RKO (cell line): ENCODE data around the gene ITIH2.
A peak's percentile ranks its signal among the peaks of the same experiment; 100 is the strongest.
"Not testable (repeated sequence)": the region's sequence is repeated elsewhere in the genome, so short reads cannot be mapped to it uniquely, and the experiment has no call there.

Experiments used
- DNase-seq: peaks from one replicate; pipeline ENCODE4 v3.0.0-alpha.2; 2016; ENCODE audit warnings: low spot score

Gene ITIH2

DNA sequence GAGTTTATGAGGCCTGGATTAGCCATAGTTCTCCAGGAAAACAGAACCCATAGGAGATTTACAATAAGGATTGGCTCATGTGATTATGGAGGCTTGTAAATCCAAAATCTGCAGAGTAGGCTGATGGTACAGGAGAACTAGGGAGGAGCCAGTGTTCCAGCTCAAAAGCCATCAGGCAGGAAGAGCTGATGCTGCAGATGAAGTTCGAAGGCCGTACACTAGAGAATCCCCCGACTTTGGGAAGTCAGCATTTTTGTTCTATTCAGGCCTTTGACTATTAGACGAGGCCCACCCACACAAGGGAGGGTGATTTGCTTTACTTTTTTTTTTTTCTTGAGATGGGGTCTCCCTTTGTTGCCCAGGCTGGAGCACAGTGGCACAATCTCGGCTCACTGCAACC lies 47.1 kb downstream of the ITIH2 start:
- no peak for DNase-seq

GRCh38 chr10:7752251-7752650 lies 49.1 kb downstream of the ITIH2 start:
- DNase-seq = no peak

DNA sequence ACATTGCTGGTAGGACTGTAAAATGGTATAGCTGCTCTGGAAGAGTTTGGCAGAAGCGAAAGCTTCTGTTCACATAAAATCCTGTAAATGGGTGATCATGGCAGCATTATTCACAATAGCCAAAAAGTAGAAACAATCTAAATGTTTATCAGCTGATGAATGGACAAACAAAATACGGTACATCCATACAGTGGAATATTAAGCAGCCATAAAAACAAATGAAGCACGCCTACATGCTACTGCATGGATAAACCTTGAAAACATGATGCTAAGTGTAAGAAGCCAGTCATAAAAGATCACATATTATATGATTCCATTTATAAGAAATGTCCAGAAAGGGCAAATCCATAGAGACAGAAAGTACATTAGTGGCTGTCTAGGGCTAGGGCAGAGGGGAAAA lies 52.0 kb downstream of the ITIH2 start:
- DNase-seq = no peak

GRCh38 chr10:7756360-7756992 lies 53.4 kb downstream of the ITIH2 start:
- DNase-seq = peak; percentile 67

DNA sequence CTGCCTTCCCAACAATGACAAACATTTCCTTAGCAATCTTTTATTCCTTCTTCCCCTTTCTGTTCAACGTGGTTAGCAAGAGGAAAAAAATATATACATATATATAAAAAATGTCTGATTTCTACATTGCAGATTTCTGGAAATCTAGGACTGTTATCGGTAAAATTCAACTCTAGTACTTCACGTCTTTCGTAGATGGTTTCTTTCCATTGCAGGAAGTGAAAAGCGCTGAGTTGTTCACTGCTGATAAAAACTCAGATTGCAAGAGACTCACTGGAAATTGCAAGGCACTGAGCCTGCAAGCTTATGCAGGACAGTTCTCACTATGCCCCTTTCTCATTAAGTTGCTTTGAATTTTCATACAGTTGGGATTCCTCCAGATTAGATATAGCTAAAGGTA lies 60.8 kb downstream of the ITIH2 start:
- no peak for DNase-seq

DNA sequence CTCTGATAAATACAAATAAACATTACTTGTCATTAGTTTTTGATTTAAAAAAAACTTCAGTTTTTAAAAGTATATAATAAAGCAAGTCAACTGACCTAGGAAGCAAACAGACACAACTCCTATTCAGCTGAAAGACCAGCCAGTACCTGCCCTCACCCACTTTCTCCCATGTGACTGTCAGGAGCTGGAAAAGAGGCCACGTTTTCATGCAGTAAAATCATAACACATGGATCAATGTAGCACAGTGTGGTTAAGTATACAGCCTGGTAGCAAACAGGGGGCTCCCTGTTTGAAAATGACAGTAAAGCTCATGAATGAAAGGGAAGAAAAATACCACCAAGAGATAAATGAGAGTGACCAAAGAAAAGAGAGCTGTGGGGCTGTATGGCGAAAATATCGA lies 63.1 kb downstream of the ITIH2 start:
- no peak for DNase-seq

DNA sequence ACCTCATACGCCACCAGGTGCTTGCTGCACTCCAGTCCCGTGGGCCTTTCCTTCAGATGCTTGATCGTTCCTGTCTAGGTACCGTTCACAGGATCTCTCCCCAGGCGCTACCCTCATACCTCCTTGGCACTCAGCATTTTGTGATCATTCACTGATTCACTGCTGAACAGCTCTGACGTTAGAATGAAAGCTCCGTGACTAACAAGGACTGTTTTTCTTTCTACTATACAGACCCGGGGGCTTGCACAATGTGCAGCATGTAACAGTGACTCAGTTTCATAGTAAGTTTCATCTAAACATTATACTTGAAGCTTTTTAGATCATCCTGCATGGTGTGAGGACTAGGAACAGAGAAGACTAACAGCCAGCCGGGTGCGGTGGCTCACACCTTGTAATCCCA lies 64.1 kb downstream of the ITIH2 start:
- peak; percentile 25 for DNase-seq

GRCh38 chr10:7768417-7768816 lies 65.3 kb downstream of the ITIH2 start:
- DNase-seq = no peak

- no peak for DNase-seq
Measured at GRCh38 chr10:7773845-7774801, 71.0 kb downstream of the ITIH2 start.

GRCh38 chr10:7776777-7777176 lies 73.7 kb downstream of the ITIH2 start:
- no peak for DNase-seq

DNA sequence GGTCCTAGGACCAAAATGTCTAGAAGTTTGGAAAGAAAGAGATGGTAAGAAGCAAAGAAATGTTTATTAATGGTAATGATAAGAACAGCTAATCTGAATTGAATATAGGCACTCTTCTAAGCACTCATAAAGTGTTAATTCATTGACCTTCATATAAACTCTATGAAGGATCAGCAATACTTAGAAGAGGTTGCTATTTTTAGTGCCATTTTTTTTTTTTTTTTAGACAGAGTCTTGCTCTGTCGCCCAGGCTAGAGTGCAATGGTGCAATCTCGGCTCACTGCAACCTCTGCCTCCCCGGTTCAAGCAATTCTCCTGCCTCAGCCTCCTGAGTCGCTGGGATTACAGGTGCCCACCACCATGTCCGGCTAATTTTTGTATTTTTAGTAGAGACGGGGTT lies 79.1 kb downstream of the ITIH2 start:
- not testable (repeated sequence) for DNase-seq

DNA sequence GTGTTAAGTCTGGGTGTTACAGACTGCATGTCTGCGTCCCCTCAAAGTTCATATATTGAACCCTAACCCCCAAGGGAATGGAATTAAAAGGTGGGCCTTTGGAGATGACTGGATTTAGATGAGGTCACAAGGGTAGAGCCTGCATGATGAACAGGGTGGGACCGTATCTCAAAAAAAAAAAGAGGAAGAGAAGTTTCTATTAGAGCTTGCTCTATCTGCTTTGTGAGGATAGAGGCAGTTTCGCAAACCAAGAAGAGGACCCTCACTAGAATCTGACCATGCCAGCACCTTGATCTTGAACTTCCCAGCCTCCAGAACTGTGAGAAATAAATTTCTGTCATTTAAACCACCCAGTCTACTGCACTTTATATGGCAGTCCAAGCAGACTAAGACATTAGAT lies 83.3 kb downstream of the ITIH2 start:
- no peak for DNase-seq

GRCh38 chr10:7787150-7787856 lies 84.2 kb downstream of the ITIH2 start:
- DNase-seq = peak; percentile 76

DNA sequence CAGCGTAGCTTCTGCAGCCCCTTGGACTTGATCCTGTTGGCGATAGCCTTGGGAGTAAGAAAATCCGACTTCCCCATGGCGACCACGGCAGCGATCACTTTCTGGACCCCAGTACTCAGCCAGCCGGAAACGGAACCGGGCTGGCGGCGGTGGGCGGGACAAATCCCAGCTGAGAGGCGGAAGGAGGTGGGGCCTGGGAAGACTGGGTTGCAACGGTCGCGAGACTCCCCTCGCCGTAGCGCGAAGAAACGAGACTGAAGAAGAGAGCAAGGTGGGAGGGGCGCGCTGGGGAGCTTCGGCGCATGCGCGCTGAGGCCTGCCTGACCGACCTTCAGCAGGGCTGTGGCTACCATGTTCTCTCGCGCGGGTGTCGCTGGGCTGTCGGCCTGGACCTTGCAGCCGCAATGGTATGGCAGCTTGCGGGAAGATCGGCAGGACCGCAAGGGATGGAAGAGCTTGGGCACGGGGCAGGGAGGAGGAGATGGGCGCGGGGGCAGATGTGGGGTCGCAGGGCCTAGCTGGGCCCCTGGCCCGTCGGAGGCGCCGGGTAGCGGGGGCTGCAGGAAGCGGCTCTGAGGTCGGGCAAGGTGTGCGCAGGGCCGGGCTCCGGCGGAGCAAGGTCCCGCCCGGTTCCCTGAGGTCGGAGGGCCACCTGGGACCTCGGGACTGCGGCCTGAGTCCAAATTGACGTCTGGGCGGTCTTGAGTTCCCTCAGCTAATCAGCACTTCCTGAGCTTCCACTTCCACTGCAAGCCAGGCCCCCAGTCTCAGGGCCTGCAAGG lies 84.9 kb downstream of the ITIH2 start, which contains the start of the genes ATP5F1C and KIN:
Gene ATP5F1C (plus strand): TSS at position 321 of the 782 bp plus-strand sequence. CDS start 31 bp downstream, at position 352.
Gene KIN (minus strand): TSS at position 137 of the 782 bp plus-strand sequence. CDS start 60 bp downstream, at position 77.
- peak; percentile 98 for DNase-seq

DNA sequence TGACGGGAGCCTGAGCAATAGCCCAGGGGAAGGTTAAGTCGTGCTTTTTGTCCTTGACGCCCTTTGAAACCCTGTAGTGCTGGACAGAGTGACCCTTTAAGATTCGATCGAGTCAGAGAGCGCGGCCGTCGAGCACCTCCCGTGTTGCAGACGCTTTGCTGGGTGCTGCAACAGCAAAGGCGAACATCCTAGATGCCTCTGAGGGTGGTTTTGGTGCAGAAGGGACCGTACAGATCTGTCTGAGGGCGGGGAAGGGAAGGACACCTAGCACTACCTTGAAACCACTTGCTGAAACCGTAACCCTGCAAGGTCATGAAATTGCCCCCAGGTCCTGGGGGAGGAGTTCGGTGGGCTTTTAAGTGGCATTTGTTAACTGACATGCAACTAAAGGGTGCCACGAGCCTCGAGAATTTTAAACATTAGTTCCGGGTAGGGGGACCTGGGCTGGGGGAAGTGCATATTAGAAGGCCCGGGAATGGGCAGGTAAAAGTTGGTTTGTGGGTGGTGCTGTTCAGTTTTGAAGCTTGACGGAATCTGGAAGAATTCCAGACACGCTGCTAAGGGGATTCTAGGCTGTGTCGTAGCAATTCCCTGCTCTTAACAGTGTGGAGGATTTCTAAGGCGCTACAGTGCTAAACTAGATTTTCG lies 85.6 kb downstream of the ITIH2 start:
- DNase-seq = peak; percentile 61

GRCh38 chr10:7789390-7789789 lies 86.3 kb downstream of the ITIH2 start:
- peak; percentile 70 for DNase-seq

GRCh38 chr10:7792541-7792940 lies 89.4 kb downstream of the ITIH2 start:
- no peak for DNase-seq

- no peak for DNase-seq
Measured at GRCh38 chr10:7794251-7795026, 91.3 kb downstream of the ITIH2 start.

DNA sequence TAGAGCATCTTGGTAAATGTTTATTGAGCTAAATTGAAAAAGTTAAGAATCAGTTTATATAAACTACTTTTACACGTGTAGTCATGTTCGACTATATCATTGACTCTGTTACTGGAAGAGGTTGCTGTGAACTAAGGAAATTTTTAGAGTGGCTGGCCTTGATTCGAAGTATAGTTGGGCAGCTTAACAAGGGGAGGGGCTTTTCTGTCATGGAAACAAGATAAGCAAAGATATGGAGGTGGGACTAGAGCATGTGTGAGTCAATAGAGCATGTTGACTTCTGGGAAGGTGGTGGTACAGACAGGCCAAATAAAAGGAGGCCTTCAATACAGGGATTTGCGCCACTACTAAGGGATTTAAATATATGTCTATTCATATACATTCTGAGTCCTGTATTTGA lies 92.5 kb downstream of the ITIH2 start:
- DNase-seq = no peak

GRCh38 chr10:7797582-7797981 lies 94.5 kb downstream of the ITIH2 start:
- DNase-seq = peak; percentile 88
